ES-I3 (cell line): ENCODE measurements around the gene TBXA2R.
"Not testable (repeated sequence)": the region's sequence is repeated elsewhere in the genome, so short reads cannot be mapped to it uniquely, and the experiment has no call there.

Source experiments
- H3K36me3 ChIP-seq: 2 replicates; pipeline ENCODE4 v1.6.1; 2013; ENCODE audit warnings: mild to moderate bottlenecking, low read length, control low read depth, moderate library complexity; ENCODE audit not compliant: insufficient read depth
- H3K4me1 ChIP-seq: 2 replicates; pipeline ENCODE4 v1.6.1; 2013; ENCODE audit warnings: mild to moderate bottlenecking, control low read depth, low read length; ENCODE audit not compliant: insufficient read depth
- H3K9ac ChIP-seq: 2 replicates; pipeline ENCODE4 v1.6.1; 2013; ENCODE audit warnings: low read depth, mild to moderate bottlenecking, low read length, moderate library complexity
- H3K9me3 ChIP-seq: 2 replicates; pipeline ENCODE4 v1.6.1; 2013; ENCODE audit warnings: mild to moderate bottlenecking, low read length, moderate library complexity; ENCODE audit not compliant: control insufficient read depth, insufficient read depth

TBXA2R gene

DNA sequence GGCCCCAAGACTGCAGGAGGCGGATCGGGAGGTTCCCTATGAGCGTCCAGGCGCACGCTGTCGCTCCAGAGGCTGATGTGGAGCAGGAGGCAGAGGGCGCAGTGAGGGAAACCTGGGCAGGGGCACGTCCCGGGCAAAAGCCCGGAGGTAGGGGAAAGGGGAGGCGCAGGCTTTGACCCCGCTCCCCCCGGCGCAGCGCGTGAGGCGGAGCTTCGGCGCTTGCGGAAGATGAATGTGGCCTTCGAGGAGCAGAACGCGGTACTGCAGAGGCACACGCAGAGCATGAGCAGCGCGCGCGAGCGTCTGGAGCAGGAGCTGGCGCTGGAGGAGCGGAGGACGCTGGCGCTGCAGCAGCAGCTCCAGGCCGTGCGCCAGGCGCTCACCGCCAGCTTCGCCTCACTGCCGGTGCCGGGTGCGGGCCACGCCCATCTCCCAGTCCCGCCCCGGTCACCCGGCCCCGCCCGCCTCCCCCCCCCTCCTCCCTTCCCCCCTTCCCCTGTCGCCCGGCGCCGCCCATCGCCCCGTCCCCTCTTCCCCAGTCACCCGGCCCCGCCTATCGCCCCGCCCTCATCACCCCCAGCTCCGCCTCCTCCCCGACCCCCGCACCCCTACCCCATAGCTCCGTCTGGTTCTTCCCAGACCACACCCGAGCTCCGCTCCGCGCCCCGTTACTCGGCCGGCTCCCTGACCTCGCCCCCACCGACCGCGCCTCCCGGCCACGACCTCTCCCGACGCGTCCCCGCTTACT, 29.8 kb downstream of the TBXA2R start:
- peak overlapping the region; percentile 57 for H3K9ac ChIP-seq
- no peaks in the 10 kb centered on the region; the same call in 1 of the 2 replicates for H3K4me1 ChIP-seq
- no peaks in the 10 kb centered on the region for H3K9me3 ChIP-seq
- no peaks in the 10 kb centered on the region for H3K36me3 ChIP-seq

DNA sequence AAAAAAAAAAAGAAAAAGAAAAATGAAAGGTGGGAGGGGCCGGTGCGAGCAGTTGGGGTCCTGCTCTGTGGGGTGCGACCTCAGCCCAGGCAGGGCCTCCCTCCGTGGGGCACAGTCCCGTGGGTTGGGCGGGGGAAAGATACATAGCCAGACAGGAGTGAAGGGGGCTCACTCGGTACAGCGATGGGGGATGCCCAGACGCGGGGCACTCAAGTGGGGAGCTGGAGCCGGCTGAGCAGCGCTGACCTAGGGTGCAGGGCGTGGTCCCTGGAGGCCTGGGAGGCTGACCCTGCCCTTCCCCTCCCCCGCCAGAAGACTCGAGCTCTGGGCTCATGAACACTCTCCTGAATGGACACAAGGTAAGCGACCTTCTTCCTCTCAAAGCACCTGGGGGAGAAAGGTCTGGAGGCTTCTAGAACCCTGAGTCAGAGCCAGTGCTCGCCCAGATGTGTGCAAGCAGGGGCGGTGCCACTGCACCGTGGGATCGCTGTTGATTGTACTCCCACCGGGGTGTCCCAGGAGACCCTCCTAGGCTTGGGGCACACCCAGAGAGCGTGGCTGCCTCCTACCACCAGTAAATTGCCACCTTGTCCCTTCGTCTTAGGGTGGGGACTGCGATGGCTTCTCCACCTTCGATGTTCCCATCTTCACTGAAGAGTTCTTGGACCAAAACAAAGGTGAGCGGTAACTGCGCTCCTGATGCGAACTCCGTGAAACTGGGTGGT, 30.6 kb downstream of the TBXA2R start:
- Histone ChIP-seq H3K36me3 (no peaks in the 10 kb centered on the region), H3K9ac (peak overlapping the region; percentile 57), H3K4me1 (no peaks in the 10 kb centered on the region; the same call in 1 of the 2 replicates), H3K9me3 (no peaks in the 10 kb centered on the region)

DNA sequence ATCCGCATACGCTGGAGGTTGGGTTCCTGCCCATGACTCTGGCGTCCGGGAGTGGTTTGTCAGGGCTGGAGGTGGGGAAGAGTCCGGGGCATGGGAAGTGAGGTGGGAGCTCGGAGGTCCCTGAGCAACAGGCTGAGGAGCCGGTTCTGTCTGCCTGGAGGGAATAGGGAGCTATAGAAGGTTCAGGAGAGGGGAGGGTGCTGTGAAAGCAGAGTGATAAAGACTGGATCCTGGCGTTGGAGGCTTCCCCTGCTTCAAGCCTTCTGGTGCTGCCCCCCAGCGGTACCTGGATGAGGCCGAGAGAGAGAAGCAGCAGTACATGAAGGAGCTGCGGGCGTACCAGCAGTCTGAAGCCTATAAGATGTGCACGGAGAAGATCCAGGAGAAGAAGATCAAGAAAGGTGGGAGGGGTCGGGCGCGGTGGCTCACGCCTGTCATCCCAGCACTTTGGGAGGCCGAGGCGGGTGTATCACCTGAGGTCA, 31.4 kb downstream of the TBXA2R start:
- Histone ChIP-seq H3K4me1 (no peaks in the 10 kb centered on the region; the same call in 1 of the 2 replicates), H3K9me3 (no peaks in the 10 kb centered on the region), H3K9ac (no peak overlapping the region), H3K36me3 (no peaks in the 10 kb centered on the region)

DNA sequence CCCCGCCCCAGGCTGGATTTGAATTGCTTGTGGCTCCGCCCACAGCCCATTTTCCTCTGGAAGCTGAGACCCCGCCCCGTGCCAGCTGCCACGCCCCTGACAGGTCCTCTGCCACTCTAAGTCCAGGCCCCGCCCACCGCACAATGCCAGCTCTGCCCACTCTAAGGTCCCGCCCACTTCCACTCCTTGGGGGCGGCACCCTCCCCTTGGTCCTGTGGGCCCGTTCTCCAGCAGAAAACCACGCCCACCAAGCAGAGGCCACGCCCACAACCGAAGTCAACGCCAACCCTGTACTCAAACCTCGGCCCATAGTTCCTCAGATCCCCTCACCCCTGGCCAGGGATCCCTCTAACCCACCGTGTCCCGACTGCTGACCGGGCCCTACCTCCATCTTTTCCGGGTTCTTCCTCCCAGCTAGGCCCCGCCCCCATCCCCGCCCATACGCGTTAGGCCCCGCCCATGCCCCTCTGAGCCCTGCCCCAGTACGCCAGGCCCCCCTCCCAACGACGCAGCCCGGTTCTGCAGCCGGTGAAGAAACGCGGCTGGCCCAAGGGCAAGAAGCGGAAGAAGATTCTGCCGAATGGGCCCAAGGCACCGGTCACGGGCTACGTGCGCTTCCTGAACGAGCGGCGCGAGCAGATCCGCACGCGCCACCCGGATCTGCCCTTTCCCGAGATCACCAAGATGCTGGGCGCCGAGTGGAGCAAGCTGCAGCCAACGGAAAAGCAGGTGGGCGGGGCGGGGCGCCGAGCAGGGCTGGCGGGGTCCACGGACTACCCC, 32.6 kb downstream of the TBXA2R start:
- Histone ChIP-seq H3K4me1 (no peaks in the 10 kb centered on the region; the same call in 1 of the 2 replicates), H3K9ac (peak overlapping the region; percentile 74), H3K9me3 (no peaks in the 10 kb centered on the region), H3K36me3 (no peaks in the 10 kb centered on the region)

DNA sequence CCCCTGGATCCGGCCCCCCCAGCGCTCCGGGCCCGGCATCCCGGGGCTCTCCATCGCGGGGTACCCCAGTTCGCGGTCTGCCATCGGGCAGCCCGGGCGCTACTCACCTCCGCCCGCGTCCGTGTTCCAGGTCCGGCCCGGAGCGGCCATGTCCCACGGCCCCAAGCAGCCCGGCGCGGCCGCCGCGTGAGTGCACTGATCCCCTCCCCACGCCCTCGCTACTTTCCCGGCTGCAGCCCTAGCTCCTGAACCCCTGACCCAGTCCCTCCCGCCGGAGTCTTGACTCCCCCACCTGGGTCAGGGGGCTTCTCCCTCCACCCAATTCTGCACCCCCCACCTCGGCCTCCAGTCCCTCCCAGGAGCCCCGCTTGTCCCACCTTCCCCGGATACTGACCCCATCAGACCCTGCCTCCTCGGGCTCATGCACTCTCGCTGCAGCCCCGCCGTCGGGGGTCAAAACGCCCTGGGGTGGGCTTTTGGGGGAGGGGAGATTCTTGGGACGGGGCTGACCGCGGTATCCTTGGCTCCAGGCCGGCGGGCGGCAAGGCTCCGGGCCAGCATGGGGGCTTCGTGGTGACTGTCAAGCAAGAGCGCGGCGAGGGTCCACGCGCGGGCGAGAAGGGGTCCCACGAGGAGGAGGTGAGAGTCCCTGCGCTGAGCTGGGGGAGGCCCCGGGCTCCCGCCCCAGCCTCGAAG, 33.4 kb downstream of the TBXA2R start:
- Histone ChIP-seq H3K9me3 (no peaks in the 10 kb centered on the region), H3K36me3 (no peaks in the 10 kb centered on the region), H3K9ac (peak overlapping the region; percentile 74), H3K4me1 (no peaks in the 10 kb centered on the region; the same call in 1 of the 2 replicates)

DNA sequence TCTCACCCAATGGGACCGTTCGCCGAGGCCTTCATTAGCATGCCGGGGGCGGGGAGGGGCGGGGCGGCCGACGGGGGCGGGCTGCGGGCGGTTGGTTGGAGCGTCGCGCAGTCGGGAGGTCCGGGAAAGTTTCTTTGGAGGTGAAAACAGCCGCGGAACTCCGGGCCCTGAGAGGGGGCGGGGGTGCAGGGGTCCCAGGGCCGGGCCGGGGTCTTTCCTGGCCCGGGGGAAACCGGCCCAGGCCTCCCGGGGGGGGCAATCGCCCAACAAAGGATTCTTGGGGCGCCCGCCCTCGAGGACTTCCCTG, 33.9 kb downstream of the TBXA2R start, which contains the start of gene HMG20B:
TSS of gene HMG20B (plus strand) at position 90 of the 307 bp plus-strand sequence. CDS start 366 bp downstream, outside the sequence.
- Histone ChIP-seq H3K36me3 (no peaks in the 10 kb centered on the region), H3K4me1 (no peaks in the 10 kb centered on the region; the same call in 1 of the 2 replicates), H3K9me3 (no peaks in the 10 kb centered on the region), H3K9ac (peak within 1 kb of the TSS; percentile 74)

DNA sequence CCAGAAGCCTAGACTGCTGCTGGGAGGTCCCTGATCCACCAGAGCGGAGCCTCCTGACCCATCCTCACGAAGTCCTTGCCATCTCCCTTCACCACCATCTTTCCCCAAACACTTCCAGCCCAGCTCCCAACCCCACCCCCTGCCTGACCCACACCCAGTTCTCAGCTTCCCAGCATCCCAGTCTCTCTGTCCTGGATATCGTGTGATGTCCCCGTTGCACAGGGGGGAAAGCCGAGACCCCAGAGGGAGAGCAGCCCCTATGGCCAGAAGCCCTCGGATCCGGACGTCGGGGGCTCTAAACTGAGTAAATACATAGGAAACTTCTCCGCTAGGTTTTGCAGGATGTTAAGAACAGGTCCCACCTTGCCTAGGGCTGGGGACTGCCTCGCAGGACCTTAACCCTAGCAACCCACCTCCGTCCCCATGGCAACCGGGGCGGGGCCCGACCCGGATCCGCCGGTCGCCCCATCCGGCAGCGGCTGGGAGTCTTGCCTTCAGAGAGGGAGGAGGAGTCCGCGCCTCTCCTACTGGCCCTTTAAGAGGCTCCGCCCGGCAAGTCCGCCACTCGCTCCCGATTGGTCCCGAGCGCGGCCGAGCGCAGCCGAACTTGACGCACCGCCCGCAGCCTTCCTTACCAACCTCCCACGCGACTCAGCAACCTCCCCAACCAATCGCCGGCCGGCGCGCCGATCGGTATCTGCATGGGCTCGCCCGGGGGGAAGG, 34.4 kb downstream of the TBXA2R start:
- Histone ChIP-seq H3K9me3 (no peaks in the 10 kb centered on the region), H3K9ac (peak overlapping the region; percentile 45; the same call in 1 of the 2 replicates), H3K4me1 (no peaks in the 10 kb centered on the region; the same call in 1 of the 2 replicates), H3K36me3 (no peaks in the 10 kb centered on the region)

DNA sequence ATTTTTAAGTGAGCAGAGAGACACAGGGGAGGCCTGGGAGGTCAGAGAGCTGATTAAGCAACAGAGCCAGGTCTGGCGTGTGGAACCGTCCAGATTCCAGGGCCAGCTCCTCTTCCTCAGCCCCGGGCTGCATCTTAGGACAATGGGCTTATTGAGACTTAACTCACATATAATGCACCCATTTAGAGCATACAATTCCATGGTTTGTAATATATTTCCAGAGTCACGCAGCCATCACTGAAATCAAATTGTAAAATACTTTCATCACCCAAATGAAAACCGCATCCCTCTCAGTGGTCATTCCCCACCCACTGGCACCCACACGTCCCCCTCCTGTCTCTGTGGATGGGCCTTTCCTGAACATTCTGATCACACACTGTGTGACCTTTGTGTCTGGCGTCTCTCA, 36.1 kb downstream of the TBXA2R start:
- no peaks in the 10 kb centered on the region; the same call in 1 of the 2 replicates for H3K4me1 ChIP-seq
- no peaks in the 10 kb centered on the region for H3K9me3 ChIP-seq
- H3K36me3 ChIP-seq: no peaks in the 10 kb centered on the region
- no peak overlapping the region for H3K9ac ChIP-seq

DNA sequence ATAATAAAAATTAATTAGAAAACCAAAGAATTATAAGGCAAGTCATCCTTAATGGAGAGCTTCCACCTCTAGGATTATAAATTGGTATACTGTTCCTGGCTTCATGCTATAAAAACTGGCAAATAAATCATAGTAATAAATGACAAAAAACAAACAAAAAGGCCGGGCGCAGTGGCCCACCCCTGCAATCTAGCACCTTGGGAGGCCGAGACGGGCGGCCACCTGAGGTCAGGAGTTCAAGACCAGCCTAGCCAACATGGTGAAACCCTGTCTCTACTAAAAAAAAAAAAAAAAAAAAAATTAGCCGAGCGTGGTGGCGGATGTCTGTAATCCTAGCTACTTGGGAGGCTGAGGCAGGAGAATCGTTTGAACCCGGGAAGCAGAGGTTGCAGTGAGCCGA, 36.6 kb downstream of the TBXA2R start:
- H3K36me3 ChIP-seq, H3K9me3 ChIP-seq, H3K9ac ChIP-seq, H3K4me1 ChIP-seq: not testable (repeated sequence)

DNA sequence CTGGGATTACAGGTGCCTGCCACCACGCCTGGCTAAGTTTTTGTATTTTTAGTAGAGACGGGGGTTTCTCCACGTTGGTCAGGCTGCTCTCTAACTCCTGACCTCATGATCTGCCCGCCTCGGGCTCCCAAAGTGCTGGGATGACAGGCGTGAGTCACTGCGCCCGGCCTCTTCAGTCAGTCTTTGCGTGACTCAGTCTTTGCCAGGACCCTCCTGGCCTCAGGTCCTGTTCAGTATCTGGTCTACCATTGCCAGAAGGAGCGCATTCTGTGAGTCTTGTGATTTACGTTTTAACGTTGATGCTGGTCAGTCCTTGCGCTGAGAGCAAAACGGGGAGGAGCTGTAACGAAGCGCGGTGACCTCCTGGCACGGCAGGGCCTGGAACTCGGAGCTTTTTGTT, 41.5 kb downstream of the TBXA2R start:
- Histone ChIP-seq H3K9me3 (no peaks in the 10 kb centered on the region), H3K4me1 (no peaks in the 10 kb centered on the region; the same call in 1 of the 2 replicates), H3K36me3 (no peaks in the 10 kb centered on the region), H3K9ac (no peak overlapping the region)

DNA sequence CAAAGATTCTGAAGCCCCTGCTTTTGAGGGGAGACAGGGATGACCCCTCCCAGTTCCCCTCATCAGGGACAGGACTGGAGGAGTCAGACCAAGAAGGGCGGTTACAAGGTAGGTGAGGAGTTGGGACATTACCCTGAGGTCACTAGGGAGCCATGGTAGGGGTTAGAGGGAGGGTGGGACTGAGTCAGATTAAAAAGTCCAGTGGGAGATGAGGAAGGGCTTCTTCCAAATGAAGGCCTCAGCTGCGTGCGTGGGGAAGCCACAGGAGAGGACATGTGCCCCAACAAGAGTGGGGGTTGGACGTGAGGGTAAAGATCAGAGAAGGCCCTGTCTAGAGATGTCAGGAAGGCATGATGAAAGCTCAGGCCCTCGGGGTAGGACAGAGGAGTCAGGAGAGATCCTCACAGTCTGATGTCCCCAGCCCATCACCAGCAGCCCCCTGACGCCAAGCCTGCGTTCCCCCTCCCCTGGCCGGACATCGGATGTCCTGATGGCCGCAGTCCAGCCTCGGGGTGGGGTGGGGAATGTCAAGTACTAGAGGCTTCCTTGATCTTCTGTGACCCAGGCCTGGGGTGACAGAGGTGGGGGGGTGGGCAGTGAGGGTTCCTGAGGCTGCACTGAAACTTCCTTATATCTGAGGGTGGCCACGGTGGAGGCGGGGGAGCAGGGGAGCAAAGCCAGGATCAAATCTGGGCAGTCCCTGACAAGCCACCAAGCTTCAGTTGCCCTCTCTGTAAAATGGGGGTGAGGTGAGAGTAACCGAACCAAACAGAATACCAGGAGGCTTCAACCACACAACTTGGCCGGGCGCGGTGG, 42.8 kb downstream of the TBXA2R start:
- Histone ChIP-seq H3K36me3 (no peaks in the 10 kb centered on the region), H3K9ac (no peak overlapping the region), H3K9me3 (no peaks in the 10 kb centered on the region), H3K4me1 (no peaks in the 10 kb centered on the region; the same call in 1 of the 2 replicates)

DNA sequence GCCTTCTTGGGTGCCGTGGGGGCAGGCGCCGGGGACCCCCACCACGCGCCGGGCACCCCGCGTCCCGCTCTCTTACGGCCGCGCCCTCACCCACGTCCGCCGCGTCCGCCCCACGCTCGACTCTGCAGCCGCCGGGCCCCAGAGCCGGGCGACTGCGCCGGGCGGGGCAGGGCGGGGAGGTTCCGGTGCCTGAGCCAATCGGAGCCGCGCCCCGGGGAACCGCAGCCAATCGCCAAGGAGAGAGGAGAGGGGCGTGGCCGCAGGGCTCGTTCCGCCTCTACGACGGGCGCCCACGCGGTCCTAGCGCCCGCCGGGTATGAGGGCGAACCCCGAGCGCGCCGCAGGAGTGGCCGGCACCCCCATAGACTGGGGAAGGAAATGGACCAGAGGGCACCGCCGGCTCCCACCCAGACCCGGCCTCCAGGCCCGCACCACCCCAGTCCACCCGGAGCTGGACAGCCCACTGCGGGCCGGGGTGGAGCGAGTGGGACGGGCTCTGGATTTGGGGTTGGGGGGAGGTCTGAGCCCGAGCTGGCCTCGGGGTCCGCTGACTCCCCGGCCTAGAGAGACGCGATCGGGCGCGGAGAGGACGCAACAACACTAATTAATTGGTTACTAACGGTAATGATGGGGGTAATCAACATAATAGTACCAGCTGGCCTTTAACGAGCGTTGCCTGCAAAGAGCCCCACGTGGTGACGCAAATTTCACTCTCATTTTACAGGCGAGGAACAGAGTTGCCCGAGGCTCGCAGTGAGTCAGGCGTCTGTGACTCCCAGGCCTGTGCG, 49.0 kb downstream of the TBXA2R start, which contains the start of gene MFSD12:
TSS of gene MFSD12 (minus strand) at position 126 of the 788 bp plus-strand sequence. CDS start 183 bp downstream, outside the sequence.
- H3K9ac ChIP-seq: peak within 1 kb of the TSS; percentile 81
- H3K4me1 ChIP-seq: peaks cover 3% of the 10 kb centered on the region; the same call in 1 of the 2 replicates

More for the DNA sequence above, 49.0 kb downstream of the TBXA2R start, which contains the start of gene MFSD12:
- Histone ChIP-seq H3K9me3 (no peaks in the 10 kb centered on the region), H3K36me3 (no peaks in the 10 kb centered on the region)
